Endothelial cell of umbilical vein (primary cell): ENCODE measurements around the gene NPDC1. TPM values are rescaled to one million over a fixed set of nuclear protein-coding genes. Genes with fewer than 3 reads are reported as not detected.

Experiments used
- Bru-seq: library from RNA; stranded (reverse); fragments of 400-500 nt; gene quantifications from one replicate; lab custom pipeline; 2021; lab: Mats Ljungman, UMichigan
- BruChase-seq, 2 experiments: library from RNA; stranded (reverse); fragments of 400-500 nt; gene quantifications; one replicate each; lab custom pipeline; 2021; lab: Mats Ljungman, UMichigan
- BruUV-seq: library from RNA; stranded (reverse); fragments of 400-500 nt; replicated peaks from 2 replicates; lab custom pipeline; 2021; lab: Mats Ljungman, UMichigan
- CTCF ChIA-PET: fragments of 300-600, 350-600 bp; sonication (Branson Sonifier 250); formaldehyde crosslinking; loops from one replicate; lab custom pipeline; 2021; ENCODE audit warnings: antibody characterized with exemption, inconsistent platforms; lab: Charles Lee
- POLR2A ChIA-PET: fragments of 300-600, 350-600 bp; sonication (Branson Sonifier 250); formaldehyde crosslinking; loops from one replicate; lab custom pipeline; 2021; ENCODE audit warnings: antibody characterized with exemption, inconsistent platforms; lab: Charles Lee
- DNase-seq: peaks from one replicate; pipeline ENCODE4 v3.0.0-alpha.2; 2011; ENCODE audit warnings: low read depth, low spot score
- FAIRE-seq: peaks from 2 replicates; lab custom pipeline; 2011; peaks lifted over from hg19 to GRCh38; lab: Jason Lieb, UNC
- H2AFZ ChIP-seq: 2 replicates; pipeline ENCODE4 v1.6.0; 2012; ENCODE audit warnings: low read depth, low read length, control low read depth, inconsistent platforms
- H3K27ac ChIP-seq: 2 replicates; pipeline ENCODE4 v1.5.1; 2011; ENCODE audit warnings: low read depth, mild to moderate bottlenecking, control low read depth, low read length, moderate library complexity; ENCODE audit not compliant: insufficient read depth
- H3K27me3 ChIP-seq, 2 experiments: 2 replicates each; pipeline versions ENCODE4 v1.6.0 to v1.6.1; 2011; ENCODE audit warnings: low read length in 2 of 2, mixed read lengths in 1 of 2; ENCODE audit not compliant: control insufficient read depth in 2 of 2, insufficient read depth in 2 of 2
- H3K36me3 ChIP-seq, 2 experiments: 2 replicates in 1 of 2; 3 replicates in 1 of 2; pipeline ENCODE4 v1.5.1; 2011; ENCODE audit warnings: low read length in 2 of 2, mild to moderate bottlenecking in 1 of 2, moderate library complexity in 1 of 2; ENCODE audit not compliant: control insufficient read depth in 2 of 2, insufficient read depth in 2 of 2; ENCODE audit errors: extremely low read depth in 1 of 2
- H3K4me1 ChIP-seq: 3 replicates; pipeline ENCODE4 v1.5.1; 2011; ENCODE audit warnings: mild to moderate bottlenecking, low read length; ENCODE audit not compliant: control insufficient read depth, insufficient read depth; ENCODE audit errors: extremely low read depth
- H3K4me2 ChIP-seq: 2 replicates; pipeline ENCODE4 v1.6.1; 2011; ENCODE audit warnings: low read length, control low read depth, mixed read lengths; ENCODE audit not compliant: insufficient read depth
- H3K4me3 ChIP-seq, 3 experiments: fragments of 200-600 bp in 1 of 3; sonication (generic), shearing (Covaris generic) in 1 of 3; replicated peaks in 1 of 3; 2 replicates each; pipeline ENCODE4 v1.5.1; 2011 to 2016; ENCODE audit warnings: control low read depth in 3 of 3, low read length in 3 of 3, mild to moderate bottlenecking in 2 of 3, inconsistent platforms in 1 of 3, low read depth in 1 of 3, moderate library complexity in 1 of 3; ENCODE audit not compliant: insufficient read depth in 1 of 3
- H3K79me2 ChIP-seq: 2 replicates; pipeline ENCODE4 v1.6.0; 2012; ENCODE audit warnings: low read length, inconsistent platforms; ENCODE audit not compliant: control insufficient read depth, insufficient read depth
- H3K9ac ChIP-seq: replicated peaks from 2 replicates; pipeline ENCODE3; 2011; ENCODE audit warnings: low read length, control low read depth; ENCODE audit not compliant: insufficient read depth; ENCODE audit errors: extremely low read depth
- H3K9me1 ChIP-seq: replicated peaks from 3 replicates; pipeline ENCODE4 v1.6.0; 2011; ENCODE audit warnings: mild to moderate bottlenecking, low read length; ENCODE audit not compliant: control insufficient read depth, insufficient read depth; ENCODE audit errors: extremely low read depth
- H3K9me3 ChIP-seq: replicated peaks from 2 replicates; pipeline ENCODE4 v1.5.1; 2012; ENCODE audit warnings: low read length, inconsistent platforms; ENCODE audit not compliant: control insufficient read depth, insufficient read depth
- H4K20me1 ChIP-seq: replicated peaks from 2 replicates; pipeline ENCODE3; 2011; ENCODE audit warnings: mild to moderate bottlenecking, low read length; ENCODE audit not compliant: control insufficient read depth, insufficient read depth; ENCODE audit errors: extremely low read depth
- CTCF ChIP-seq, 2 donors: IDR thresholded peaks; 1 replicate in 1 of 2; 2 replicates in 1 of 2; pipeline ENCODE4 v1.5.1; 2011; ENCODE audit warnings: low read length in 2 of 2, mild to moderate bottlenecking in 2 of 2, moderate library complexity in 2 of 2, control low read depth in 1 of 2, inconsistent platforms in 1 of 2, low read depth in 1 of 2; ENCODE audit not compliant: insufficient read depth in 1 of 2; ENCODE audit errors: extremely low read depth in 1 of 2
- EZH2 ChIP-seq: IDR thresholded peaks from 2 replicates; pipeline ENCODE4 v1.6.1; 2012; ENCODE audit warnings: borderline replicate concordance, low read depth, mild to moderate bottlenecking, moderate library complexity, low read length, inconsistent platforms; ENCODE audit not compliant: severe bottlenecking
- FOS ChIP-seq: IDR thresholded peaks from 2 replicates; pipeline ENCODE4 v1.6.1; 2011; ENCODE audit warnings: mild to moderate bottlenecking, low read length, moderate library complexity, borderline replicate concordance; ENCODE audit not compliant: insufficient read depth
- GATA2 ChIP-seq: IDR thresholded peaks from 2 replicates; pipeline ENCODE4 v1.7.0; 2011; ENCODE audit warnings: low read depth, mild to moderate bottlenecking, moderate library complexity, mixed read lengths, low read length; ENCODE audit not compliant: insufficient read length, insufficient read depth
- JUN ChIP-seq: IDR thresholded peaks from 2 replicates; pipeline ENCODE4 v1.6.1; 2011; ENCODE audit warnings: borderline replicate concordance, low read depth; ENCODE audit not compliant: insufficient read length, insufficient read depth
- MYC ChIP-seq: IDR thresholded peaks from one replicate; pipeline ENCODE4 v1.6.1; 2011; ENCODE audit warnings: mild to moderate bottlenecking, low read depth, low read length
- POLR2A ChIP-seq: IDR thresholded peaks from 2 replicates; pipeline ENCODE4 v1.6.1; 2012; ENCODE audit warnings: low read depth, mild to moderate bottlenecking, control low read depth, low read length
- POLR2AphosphoS5 ChIP-seq: IDR thresholded peaks from 2 replicates; pipeline ENCODE4 v1.6.1; 2012; ENCODE audit warnings: low read depth, mild to moderate bottlenecking, control low read depth, low read length, moderate library complexity; ENCODE audit not compliant: insufficient read depth
- dilution Hi-C: fragments of 300-500 bp; cut with MboI; formaldehyde crosslinking; loops from one replicate; pipeline ENCODE4 v1.15.0; 2019; ENCODE audit warnings: low sequenced_read_pairs; ENCODE audit not compliant: extremely low pct_ligation_motif_present
- intact Hi-C: fragments of 100-400 bp; cut with micrococcal nuclease; formaldehyde crosslinking; loops from one replicate; pipeline ENCODE4 v1.10.0; 2022
- long read RNA-seq: library from polyadenylated mRNA; stranded (forward); transcript quantifications from one replicate; pipeline ENCODE4 v2.0.0, GENCODE V29; 2021
- polyA minus RNA-seq, 3 experiments: library from RNA; depleted of rRNA, polyadenylated mRNA; stranded (reverse); fragments of >200 nt; gene quantifications; 1 replicate in 1 of 3; 2 replicates in 2 of 3; pipeline ENCODE4 v1.2.3, GENCODE V29; 2011
- polyA plus RNA-seq, 4 experiments: library from polyadenylated mRNA; depleted of rRNA in 3 of 4; stranded (reverse) in 3 of 4; unstranded in 1 of 4; fragments of >200 nt; gene quantifications; 2 replicates each; pipeline versions ENCODE4 v1.2.1 to v1.2.3, GENCODE V29; 2011 to 2012; ENCODE audit warnings: missing spikeins in 1 of 4
- total RNA-seq: library from RNA; stranded (reverse); gene quantifications from 2 replicates; pipeline ENCODE4 v1.2.3, GENCODE V29; 2021
- TF ChIP-seq, protein P1 (sequence below): IDR thresholded peaks from 2 replicates; pipeline ENCODE4 v1.6.1; 2011; ENCODE audit not compliant: insufficient read depth, insufficient read length

The NPDC1 gene
- 157 and 181 TPM in 2 replicates for total RNA-seq
- polyA plus RNA-seq = 115 and 144 TPM in 2 replicates
- 36.8 and 76.5 TPM in 2 replicates for polyA plus RNA-seq (2011; cell fraction: cytosol; rRNA removed)
- 315 and 318 TPM in 2 replicates for polyA plus RNA-seq (2011; cell fraction: nucleus; rRNA removed)
- 82.5 and 142 TPM in 2 replicates for polyA plus RNA-seq (2012)
- polyA minus RNA-seq = 15.9 and 21.7 TPM in 2 replicates
- 49.1 TPM for polyA minus RNA-seq (2011; cell fraction: cytosol; rRNA and poly(A)+ RNA removed)
- 24.8 and 73.7 TPM in 2 replicates for polyA minus RNA-seq (2011; cell fraction: nucleus; rRNA and poly(A)+ RNA removed)
- percentile 58 among the genes with signal in this experiment for Bru-seq, nascent RNA
- BruChase-seq, experiment 1, labeled RNA remaining after a 6-hour chase = percentile 93 among the genes with signal in this experiment
- percentile 85 among the genes with signal in this experiment for BruChase-seq, experiment 2, labeled RNA remaining after a 2-hour chase
- long read RNA-seq, transcript NPDC1-202 (9 exons, 1,494 nt) = major isoform, 168 of 223 reads
- long read RNA-seq, transcript NPDC1-201 (8 exons, 2,187 nt) = minor isoform, 17 of 223 reads
- long read RNA-seq, partial matches to known transcripts = 18 of 223 reads
- long read RNA-seq, other reads (novel, unspliced or antisense) = 20 of 223 reads

DNA sequence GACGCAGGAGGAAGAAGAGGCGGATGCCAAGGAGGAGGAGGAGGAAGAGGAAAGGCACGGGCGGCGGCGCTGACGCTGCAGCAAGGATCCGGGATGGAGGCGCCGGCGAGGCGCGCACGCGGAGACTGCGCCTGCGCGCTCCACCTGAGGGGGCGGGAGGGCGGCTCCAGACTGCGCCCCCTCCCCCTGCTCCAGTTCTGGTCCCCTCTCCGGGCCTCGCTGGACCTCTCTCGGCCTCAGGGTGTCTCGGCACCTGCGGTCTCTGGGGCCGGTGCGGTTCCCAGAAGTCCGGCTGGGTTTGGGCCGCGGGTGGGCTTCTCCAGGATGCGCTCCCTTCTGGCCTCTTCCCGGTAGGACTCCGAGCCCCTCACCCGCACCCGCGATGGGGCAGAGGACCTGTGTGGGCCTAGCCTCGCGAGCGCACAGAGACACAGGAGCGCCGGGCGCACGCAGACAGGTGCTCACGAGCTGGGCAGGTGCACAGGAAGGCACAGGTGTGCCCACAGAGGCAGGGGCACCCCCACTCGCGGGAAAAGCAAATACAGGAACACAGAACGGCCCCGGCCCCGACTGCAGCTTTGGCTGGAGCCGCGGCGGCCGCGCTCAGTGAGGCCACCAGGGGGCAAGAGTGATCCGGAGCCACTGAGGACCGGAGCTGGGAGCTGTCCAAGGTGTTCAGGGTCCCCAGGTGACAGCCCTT lies at the start of gene NPDC1:
Gene NPDC1, minus strand, starts transcription at position 90 of the 700 bp plus-strand sequence. CDS start 188 bp downstream, outside the sequence.
- Histone ChIP-seq H3K4me2 (peak within 1 kb of the TSS; percentile 56), H3K9me1 (no peaks in the 10 kb centered on the region), H2AFZ (peak within 1 kb of the TSS; percentile 98), H3K79me2 (peaks cover 33% of the 10 kb centered on the region), H3K27me3 (peaks cover 0 to 3% of the 10 kb centered on the region in 2 experiments), H3K4me3 (peak within 1 kb of the TSS; percentile 44 to 57 (median 54)), H3K4me1 (peaks cover 35% of the 10 kb centered on the region), H3K36me3 (no peaks in the 10 kb centered on the region), H3K9me3 (no peaks in the 10 kb centered on the region), H4K20me1 (no peaks in the 10 kb centered on the region), H3K27ac (peak within 1 kb of the TSS; percentile 41), H3K9ac (peak within 1 kb of the TSS; percentile 36)
- FAIRE-seq = peak; percentile 85
- TF ChIP-seq GATA2 = no peak
- TF ChIP-seq POLR2A = peak; percentile 63
- TF ChIP-seq FOS = no peak
- TF ChIP-seq CTCF (IDR thresholded peaks at IDR 0.05; ENCODE audit: extremely low read depth in 1 of 2, insufficient read depth in 1 of 2, low read depth in 1 of 2, low read length in 2 of 2) = peak; percentile 94 to 96
- TF ChIP-seq JUN = no peak
- no peak for TF ChIP-seq MYC
- TF ChIP-seq, protein P1, sequence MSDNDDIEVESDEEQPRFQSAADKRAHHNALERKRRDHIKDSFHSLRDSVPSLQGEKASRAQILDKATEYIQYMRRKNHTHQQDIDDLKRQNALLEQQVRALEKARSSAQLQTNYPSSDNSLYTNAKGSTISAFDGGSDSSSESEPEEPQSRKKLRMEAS = no peak
- peak; percentile 49 for TF ChIP-seq EZH2
- TF ChIP-seq POLR2AphosphoS5 = peak; percentile 29
- no TSS peak for BruUV-seq
- ChIA-PET CTCF (interaction anchor here (0.7 to 4.9 kb wide), 23 partner anchors 11 to 261 kb away, joined by 3 to 152 read pairs (median 7); partner anchors contain the start of genes CLIC3, CYSRT1, MAN1B1 and RNF224), POLR2A (interaction anchor here (0.6 to 1.2 kb wide), 5 partner anchors 18 to 172 kb away, joined by 3 to 8 read pairs (median 4); partner anchors contain the start of gene MAN1B1)
- intact Hi-C loops = loop anchor here (1.0 kb wide), 3 partner anchors 21 to 181 kb away; partner anchors contain the start of genes MAN1B1 and RNF224
- peak; percentile 79 for DNase-seq
- dilution Hi-C loops = no loop called here
